Measurements from ENCODE around the gene DTNB. TPM values are rescaled to one million over a fixed set of nuclear protein-coding genes. Genes with fewer than 3 reads are reported as not detected.

The DTNB gene
- total and polyA plus RNA-seq, 10 of the 15 experiments (the other 5 are each of a cell fraction or from before 2014, with no cell fraction given): 4.5 to 30.6 (median 11.9) TPM

DNA sequence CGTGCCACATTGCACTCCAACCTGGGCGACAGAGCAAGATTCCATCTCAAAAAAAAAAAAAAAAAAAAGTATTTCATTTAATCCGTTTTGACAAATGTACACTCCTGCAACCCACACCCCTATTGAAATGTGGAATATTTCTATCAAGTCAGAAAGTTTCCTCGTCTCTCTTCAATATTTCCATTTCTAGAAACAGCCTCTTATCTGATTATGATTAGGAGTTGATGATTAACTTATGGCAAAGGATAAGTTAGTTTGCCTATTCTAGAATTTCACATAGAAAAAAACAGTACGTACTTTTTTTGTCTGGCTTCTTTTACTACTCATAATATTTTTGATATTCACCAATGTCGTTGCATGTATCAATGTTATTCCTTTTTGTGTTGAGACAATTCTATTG lies 224.6 kb downstream of the DTNB start (continued):
- TF ChIP-seq NFYB (IDR thresholded peaks at IDR 0.05; ENCODE audit: insufficient read depth, low read depth, low read length): no peak

DNA sequence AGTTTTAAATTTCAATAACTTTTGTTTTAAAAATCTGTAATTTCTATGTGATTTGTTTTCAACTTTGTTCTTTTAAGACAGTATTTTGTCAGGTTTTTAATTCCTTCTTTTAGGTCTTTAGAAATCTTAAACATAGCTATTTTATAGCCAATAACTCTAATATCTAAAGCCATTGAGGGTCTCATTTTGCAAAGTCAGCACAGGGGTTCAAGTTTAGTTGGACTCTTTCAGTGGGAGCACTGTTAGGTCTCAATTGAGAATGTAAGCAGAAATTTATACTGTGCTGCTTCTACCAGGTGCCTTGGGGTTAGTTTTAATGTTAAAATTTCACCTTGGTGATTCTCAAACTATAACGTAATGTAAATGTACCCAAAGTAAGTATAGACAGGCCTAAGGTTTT lies 226.4 kb downstream of the DTNB start:
- ChIA-PET POLR2A (no interaction called here), CTCF (interaction anchor here (0.7 to 1.2 kb wide), 3 partner anchors 11 to 22 kb away, joined by 3 read pairs; no protein-coding TSS in a partner anchor), SMC1A (ENCODE audit: uncharacterized antibody, unreplicated experiment) (interaction anchor here (1.3 to 1.8 kb wide), 3 partner anchors 9 to 32 kb away, joined by 4 to 5 read pairs (median 4); no protein-coding TSS in a partner anchor), RAD21 (ENCODE audit: unreplicated experiment) (no interaction called here)
- FAIRE-seq (no peak), DNase-seq (ENCODE audit: low read depth, low spot score) (no peak), ATAC-seq (no peak)
- TF ChIP-seq HCFC1 (IDR thresholded peaks at IDR 0.05; ENCODE audit: low read length) (no peak), POLR2AphosphoS2 (IDR thresholded peaks at IDR 0.05; ENCODE audit: low read depth, low read length) (no peak), NFIC (IDR thresholded peaks at IDR 0.05; ENCODE audit: low read depth, low read length) (no peak), ZNF24 (IDR thresholded peaks at IDR 0.05) (no peak), TBL1XR1 (IDR thresholded peaks at IDR 0.05; ENCODE audit: low read depth, low read length) (no peak), EED (IDR thresholded peaks at IDR 0.05; ENCODE audit: low read depth) (no peak), CBX5 (IDR thresholded peaks at IDR 0.05; ENCODE audit: low read depth) (no peak), RAD21 (IDR thresholded peaks at IDR 0.05; ENCODE audit: insufficient read depth, low read depth, low read length) (no peak), SUPT20H (IDR thresholded peaks at IDR 0.05; ENCODE audit: borderline replicate concordance, control insufficient read depth, low read depth, low read length) (no peak), ZNF384 (IDR thresholded peaks at IDR 0.05; ENCODE audit: borderline replicate concordance, low read depth, low read length) (no peak), ASH2L (IDR thresholded peaks at IDR 0.05; ENCODE audit: borderline replicate concordance, low read depth) (no peak), RBBP5 (conservative IDR thresholded peaks at IDR 0.05) (no peak)
- TF ChIP-seq, protein P1, sequence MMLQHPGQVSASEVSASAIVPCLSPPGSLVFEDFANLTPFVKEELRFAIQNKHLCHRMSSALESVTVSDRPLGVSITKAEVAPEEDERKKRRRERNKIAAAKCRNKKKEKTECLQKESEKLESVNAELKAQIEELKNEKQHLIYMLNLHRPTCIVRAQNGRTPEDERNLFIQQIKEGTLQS (IDR thresholded peaks at IDR 0.05; ENCODE audit: borderline replicate concordance, extremely low read depth, low read depth, low read length): no peak
- TF ChIP-seq, protein P2, sequence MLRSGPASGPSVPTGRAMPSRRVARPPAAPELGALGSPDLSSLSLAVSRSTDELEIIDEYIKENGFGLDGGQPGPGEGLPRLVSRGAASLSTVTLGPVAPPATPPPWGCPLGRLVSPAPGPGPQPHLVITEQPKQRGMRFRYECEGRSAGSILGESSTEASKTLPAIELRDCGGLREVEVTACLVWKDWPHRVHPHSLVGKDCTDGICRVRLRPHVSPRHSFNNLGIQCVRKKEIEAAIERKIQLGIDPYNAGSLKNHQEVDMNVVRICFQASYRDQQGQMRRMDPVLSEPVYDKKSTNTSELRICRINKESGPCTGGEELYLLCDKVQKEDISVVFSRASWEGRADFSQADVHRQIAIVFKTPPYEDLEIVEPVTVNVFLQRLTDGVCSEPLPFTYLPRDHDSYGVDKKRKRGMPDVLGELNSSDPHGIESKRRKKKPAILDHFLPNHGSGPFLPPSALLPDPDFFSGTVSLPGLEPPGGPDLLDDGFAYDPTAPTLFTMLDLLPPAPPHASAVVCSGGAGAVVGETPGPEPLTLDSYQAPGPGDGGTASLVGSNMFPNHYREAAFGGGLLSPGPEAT (IDR thresholded peaks at IDR 0.05; ENCODE audit: low read depth): no peak
- TF ChIP-seq, protein P3, sequence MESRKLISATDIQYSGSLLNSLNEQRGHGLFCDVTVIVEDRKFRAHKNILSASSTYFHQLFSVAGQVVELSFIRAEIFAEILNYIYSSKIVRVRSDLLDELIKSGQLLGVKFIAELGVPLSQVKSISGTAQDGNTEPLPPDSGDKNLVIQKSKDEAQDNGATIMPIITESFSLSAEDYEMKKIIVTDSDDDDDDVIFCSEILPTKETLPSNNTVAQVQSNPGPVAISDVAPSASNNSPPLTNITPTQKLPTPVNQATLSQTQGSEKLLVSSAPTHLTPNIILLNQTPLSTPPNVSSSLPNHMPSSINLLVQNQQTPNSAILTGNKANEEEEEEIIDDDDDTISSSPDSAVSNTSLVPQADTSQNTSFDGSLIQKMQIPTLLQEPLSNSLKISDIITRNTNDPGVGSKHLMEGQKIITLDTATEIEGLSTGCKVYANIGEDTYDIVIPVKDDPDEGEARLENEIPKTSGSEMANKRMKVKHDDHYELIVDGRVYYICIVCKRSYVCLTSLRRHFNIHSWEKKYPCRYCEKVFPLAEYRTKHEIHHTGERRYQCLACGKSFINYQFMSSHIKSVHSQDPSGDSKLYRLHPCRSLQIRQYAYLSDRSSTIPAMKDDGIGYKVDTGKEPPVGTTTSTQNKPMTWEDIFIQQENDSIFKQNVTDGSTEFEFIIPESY (IDR thresholded peaks at IDR 0.05): no peak
- TF ChIP-seq, protein P4, sequence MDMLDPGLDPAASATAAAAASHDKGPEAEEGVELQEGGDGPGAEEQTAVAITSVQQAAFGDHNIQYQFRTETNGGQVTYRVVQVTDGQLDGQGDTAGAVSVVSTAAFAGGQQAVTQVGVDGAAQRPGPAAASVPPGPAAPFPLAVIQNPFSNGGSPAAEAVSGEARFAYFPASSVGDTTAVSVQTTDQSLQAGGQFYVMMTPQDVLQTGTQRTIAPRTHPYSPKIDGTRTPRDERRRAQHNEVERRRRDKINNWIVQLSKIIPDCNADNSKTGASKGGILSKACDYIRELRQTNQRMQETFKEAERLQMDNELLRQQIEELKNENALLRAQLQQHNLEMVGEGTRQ (IDR thresholded peaks at IDR 0.05; ENCODE audit: borderline replicate concordance, low read depth, low read length): no peak
- no peaks in the 10 kb centered on the region for H3K79me2 ChIP-seq (ENCODE audit: control insufficient read depth, insufficient read depth, low read length)
- in situ Hi-C loops (cut with MboI) (no loop called here), intact Hi-C loops (cut with micrococcal nuclease; ENCODE audit: unreplicated experiment) (no loop called here)
- H3K27me3 ChIP-seq (replicated peaks in 1 of 2; ENCODE audit: control insufficient read depth in 2 of 2, insufficient read depth in 2 of 2, low read length in 1 of 2): no peaks in the 10 kb centered on the region
- WGBS (ENCODE audit: insufficient coverage, insufficient replicate concordance, low lambda C conversion rate, missing lambda C conversion rate): 100% methylated on average over 1 of the region's 1 CpG
- H3K4me3 ChIP-seq: no peak overlapping the region
- no peak overlapping the region for H3K9ac ChIP-seq (ENCODE audit: control insufficient read depth, insufficient read depth, low read length)
- H3K4me2 ChIP-seq (ENCODE audit: control insufficient read depth, insufficient read depth): no peak overlapping the region
- BruUV-seq (replicated peaks): no TSS peak
- no peaks in the 10 kb centered on the region for H3K36me3 ChIP-seq (ENCODE audit: control insufficient read depth in 2 of 2, insufficient read depth in 2 of 2, low read length in 1 of 2)
- H4K20me1 ChIP-seq (ENCODE audit: control insufficient read depth, insufficient read depth): no peaks in the 10 kb centered on the region
- H3K9me3 ChIP-seq (replicated peaks; ENCODE audit: control insufficient read depth, insufficient read depth, low read length): no peaks in the 10 kb centered on the region
- no peak overlapping the region for H2AFZ ChIP-seq (ENCODE audit: control insufficient read depth, low read depth, low read length)
- H3K27ac ChIP-seq (ENCODE audit: control insufficient read depth, insufficient read depth): no peak overlapping the region
- H3K4me1 ChIP-seq (ENCODE audit: control insufficient read depth, insufficient read depth, low read length): peaks cover 10% of the 10 kb centered on the region

All from GM12878 (cell line).